Fibroblast of lung (primary cell): ENCODE results near the gene CTRB1.

Experiments used
- CTCF ChIP-seq, 2 donors: IDR thresholded peaks in 1 of 2; conservative IDR thresholded peaks in 1 of 2; 1 replicate in 1 of 2; 2 replicates in 1 of 2; pipeline ENCODE4 v1.5.1; 2011 to 2012; ENCODE audit warnings: low read length in 2 of 2, control low read depth in 1 of 2, inconsistent platforms in 1 of 2, low read depth in 1 of 2, mild to moderate bottlenecking in 1 of 2
- EZH2 ChIP-seq: IDR thresholded peaks from 2 replicates; pipeline ENCODE4 v1.5.1; 2012; ENCODE audit warnings: low read length, control low read depth, mild to moderate bottlenecking; ENCODE audit errors: missing control alignments

GRCh38 chr16:75225092-75225491, 6.3 kb downstream of the CTRB1 start:
- TF ChIP-seq CTCF (conservative IDR thresholded peaks at IDR 0.05 in 1 of 2, IDR thresholded peaks at IDR 0.05 in 1 of 2; ENCODE audit: low read depth in 1 of 2, low read length in 2 of 2): no peak
- TF ChIP-seq EZH2: no peak
